CD14-positive monocyte (primary cell): ENCODE data around the gene SLC22A31. TPM values are rescaled to one million over a fixed set of nuclear protein-coding genes. Genes with fewer than 3 reads are reported as not detected.

Source experiments
- DNase-seq, 3 donors: peaks; one replicate each; pipeline ENCODE4 v3.0.0-alpha.2; 2011 to 2022
- H2AFZ ChIP-seq: 2 replicates; pipeline ENCODE4 v1.6.0; 2012; ENCODE audit warnings: mild to moderate bottlenecking, low read depth, low read length, inconsistent platforms; ENCODE audit not compliant: insufficient read depth, poor library complexity, severe bottlenecking
- H3K27ac ChIP-seq, 2 donors: 1 replicate in 1 of 2; 2 replicates in 1 of 2; pipeline ENCODE4 v1.5.1; 2012 to 2013; ENCODE audit warnings: low read length in 2 of 2, control low read depth in 1 of 2, inconsistent platforms in 1 of 2, low read depth in 1 of 2, mild to moderate bottlenecking in 1 of 2
- H3K27me3 ChIP-seq, 2 donors: one replicate each; pipeline versions ENCODE4 v1.6.0 to v1.6.1; 2011 to 2013; ENCODE audit warnings: low read length in 2 of 2; ENCODE audit not compliant: control insufficient read depth in 2 of 2, insufficient read depth in 2 of 2
- H3K36me3 ChIP-seq, 2 donors: replicated peaks in 1 of 2; 1 replicate in 1 of 2; 2 replicates in 1 of 2; pipeline versions ENCODE4 v1.5.1 to v1.6.1; 2012 to 2013; ENCODE audit warnings: low read length in 2 of 2, control low read depth in 1 of 2, inconsistent platforms in 1 of 2, mild to moderate bottlenecking in 1 of 2; ENCODE audit not compliant: insufficient read depth in 2 of 2, control insufficient read depth in 1 of 2
- H3K4me1 ChIP-seq, 2 donors: 1 replicate in 1 of 2; 2 replicates in 1 of 2; pipeline versions ENCODE4 v1.5.1 to v1.6.1; 2012 to 2013; ENCODE audit warnings: low read length in 2 of 2, control low read depth in 1 of 2, inconsistent platforms in 1 of 2, mild to moderate bottlenecking in 1 of 2, moderate library complexity in 1 of 2; ENCODE audit not compliant: insufficient read depth in 2 of 2, control insufficient read depth in 1 of 2
- H3K4me2 ChIP-seq: replicated peaks from 2 replicates; pipeline ENCODE3; 2012; ENCODE audit warnings: low read length, moderate library complexity, mild to moderate bottlenecking; ENCODE audit not compliant: poor library complexity, severe bottlenecking; ENCODE audit errors: extremely low read depth
- H3K4me3 ChIP-seq, 3 experiments: fragments of 200-600 bp in 1 of 3; sonication (generic) in 1 of 3; replicated peaks in 1 of 3; 1 replicate in 2 of 3; 2 replicates in 1 of 3; pipeline ENCODE4 v1.5.1; 2011 to 2013; ENCODE audit warnings: low read length in 3 of 3, mild to moderate bottlenecking in 3 of 3, control low read depth in 2 of 3, low read depth in 2 of 3, inconsistent platforms in 1 of 3, moderate library complexity in 1 of 3
- H3K79me2 ChIP-seq: 2 replicates; pipeline ENCODE4 v1.6.0; 2012; ENCODE audit warnings: mild to moderate bottlenecking, control low read depth, inconsistent platforms, low read length, moderate library complexity; ENCODE audit not compliant: insufficient read depth
- H3K9ac ChIP-seq: 2 replicates; pipeline ENCODE4 v1.6.0; 2017; ENCODE audit warnings: low read length, mild to moderate bottlenecking; ENCODE audit not compliant: insufficient read depth, poor library complexity, severe bottlenecking
- H3K9me3 ChIP-seq, 2 donors: replicated peaks in 1 of 2; 1 replicate in 1 of 2; 2 replicates in 1 of 2; pipeline versions ENCODE4 v1.5.1 to v1.6.1; 2012 to 2013; ENCODE audit warnings: low read length in 2 of 2, control low read depth in 1 of 2; ENCODE audit not compliant: control insufficient read depth in 1 of 2, insufficient read depth in 1 of 2
- H4K20me1 ChIP-seq: 2 replicates; pipeline ENCODE4 v1.6.0; 2012; ENCODE audit warnings: mild to moderate bottlenecking, low read length, control low read depth, moderate library complexity; ENCODE audit not compliant: insufficient read depth
- H3K27ac Mint-ChIP-seq, 7 donors: one replicate each; pipeline ENCODE4 v1.8.0; 2020; ENCODE audit warnings: mild to moderate bottlenecking in 7 of 7, mixed read lengths in 7 of 7, moderate library complexity in 6 of 7, inconsistent platforms in 2 of 7
- H3K27me3 Mint-ChIP-seq, 3 donors: one replicate each; pipeline ENCODE4 v1.8.0; 2021 to 2022; ENCODE audit warnings: low read depth in 3 of 3, mild to moderate bottlenecking in 3 of 3, mixed read lengths in 3 of 3, moderate library complexity in 3 of 3, inconsistent platforms in 1 of 3
- H3K36me3 Mint-ChIP-seq, 2 donors: one replicate each; pipeline ENCODE4 v1.8.0; 2020; ENCODE audit warnings: mixed read lengths in 2 of 2, inconsistent platforms in 1 of 2, mild to moderate bottlenecking in 1 of 2
- H3K4me1 Mint-ChIP-seq: one replicate; pipeline ENCODE4 v1.8.0; 2020; ENCODE audit warnings: mild to moderate bottlenecking, mixed read lengths
- H3K4me3 Mint-ChIP-seq, 2 donors: one replicate each; pipeline ENCODE4 v1.8.0; 2020; ENCODE audit warnings: mild to moderate bottlenecking in 2 of 2, mixed read lengths in 2 of 2, moderate library complexity in 1 of 2
- H3K9me3 Mint-ChIP-seq, 7 donors: one replicate each; pipeline ENCODE4 v1.8.0; 2020 to 2022; ENCODE audit warnings: mixed read lengths in 7 of 7, mild to moderate bottlenecking in 6 of 7, moderate library complexity in 6 of 7, inconsistent platforms in 2 of 7
- WGBS: methylation state at CpG from one replicate; pipeline ENCODE4 v1.1.5; 2013; ENCODE audit warnings: missing lambda C conversion rate; ENCODE audit not compliant: insufficient coverage; 5-methylcytosine and 5-hydroxymethylcytosine counted together
- intact Hi-C, 2 donors: fragments of 100-400 bp; cut with micrococcal nuclease; formaldehyde crosslinking; loops; one replicate each; pipeline versions ENCODE4 v1.15.0 to v1.15.1; 2023
- polyA plus RNA-seq, 3 donors: library from polyadenylated mRNA; depleted of rRNA in 1 of 3; unstranded in 2 of 3; stranded (reverse) in 1 of 3; fragments of 300-500 nt in 2 of 3; fragments of >200 nt in 1 of 3; fragmentation: Illumina TruSeq in 2 of 3; gene quantifications; 1 replicate in 2 of 3; 2 replicates in 1 of 3; pipeline ENCODE4 v1.2.3, GENCODE V29; 2012 to 2021
- TF ChIP-seq, protein P1 (sequence below): fragments of 200-600 bp; IDR thresholded peaks from one replicate; pipeline ENCODE4 v1.8.0; 2022; ENCODE audit warnings: antibody characterized with exemption, mild to moderate bottlenecking

The SLC22A31 gene
- polyA plus RNA-seq, 3 donors, result 0.29 TPM; not detected in 2

DNA sequence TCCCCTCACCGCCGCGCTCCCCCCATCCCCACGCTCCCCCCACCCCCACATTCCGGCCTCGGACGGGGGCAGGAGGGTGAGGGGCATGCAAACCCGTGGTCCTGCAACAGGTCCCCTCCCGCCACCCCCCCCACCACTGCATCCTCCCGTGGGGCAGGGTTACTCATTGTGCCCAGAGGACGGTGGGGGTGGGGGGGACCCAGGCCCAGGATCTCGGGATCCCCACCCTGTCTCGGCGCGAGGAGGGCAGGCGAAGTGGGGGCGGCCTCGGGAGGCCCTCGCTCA lies 8.5 kb downstream of the SLC22A31 start:
- no peaks in the 10 kb centered on the region for H3K36me3 Mint-ChIP-seq
- Histone ChIP-seq H3K4me2 (peak overlapping the region; percentile 69), H3K27ac (no peak overlapping the region), H2AFZ (peak overlapping the region; percentile 61), H3K79me2 (no peaks in the 10 kb centered on the region), H3K9ac (no peak overlapping the region), H4K20me1 (no peaks in the 10 kb centered on the region), H3K27me3 (peaks cover 0 to 16% of the 10 kb centered on the region in 2 donors), H3K4me1 (peaks cover 5 to 8% of the 10 kb centered on the region in 2 donors), H3K36me3 (no peaks in the 10 kb centered on the region), H3K4me3 (peak overlapping the region in 1 of 3 experiments; percentile 56), H3K9me3 (no peaks in the 10 kb centered on the region)
- H3K9me3 Mint-ChIP-seq, result peaks cover 0 to 4% (median 0%) of the 10 kb centered on the region in 7 donors
- H3K27ac Mint-ChIP-seq, result no peak overlapping the region
- H3K4me3 Mint-ChIP-seq, result no peak overlapping the region
- DNase-seq, result no peak
- TF ChIP-seq, protein P1, sequence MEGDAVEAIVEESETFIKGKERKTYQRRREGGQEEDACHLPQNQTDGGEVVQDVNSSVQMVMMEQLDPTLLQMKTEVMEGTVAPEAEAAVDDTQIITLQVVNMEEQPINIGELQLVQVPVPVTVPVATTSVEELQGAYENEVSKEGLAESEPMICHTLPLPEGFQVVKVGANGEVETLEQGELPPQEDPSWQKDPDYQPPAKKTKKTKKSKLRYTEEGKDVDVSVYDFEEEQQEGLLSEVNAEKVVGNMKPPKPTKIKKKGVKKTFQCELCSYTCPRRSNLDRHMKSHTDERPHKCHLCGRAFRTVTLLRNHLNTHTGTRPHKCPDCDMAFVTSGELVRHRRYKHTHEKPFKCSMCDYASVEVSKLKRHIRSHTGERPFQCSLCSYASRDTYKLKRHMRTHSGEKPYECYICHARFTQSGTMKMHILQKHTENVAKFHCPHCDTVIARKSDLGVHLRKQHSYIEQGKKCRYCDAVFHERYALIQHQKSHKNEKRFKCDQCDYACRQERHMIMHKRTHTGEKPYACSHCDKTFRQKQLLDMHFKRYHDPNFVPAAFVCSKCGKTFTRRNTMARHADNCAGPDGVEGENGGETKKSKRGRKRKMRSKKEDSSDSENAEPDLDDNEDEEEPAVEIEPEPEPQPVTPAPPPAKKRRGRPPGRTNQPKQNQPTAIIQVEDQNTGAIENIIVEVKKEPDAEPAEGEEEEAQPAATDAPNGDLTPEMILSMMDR, result no peak
- H3K4me1 Mint-ChIP-seq, result no peaks in the 10 kb centered on the region
- peaks cover 17 to 29% (median 24%) of the 10 kb centered on the region in 3 donors for H3K27me3 Mint-ChIP-seq
- WGBS, result 9% methylated on average over 8 of the region's 19 CpGs
- intact Hi-C loops, result loop anchor here (2.0 to 10.0 kb wide), 4 partner anchors 21 to 740 kb away; partner anchors contain the start of genes CDH15 (in 1 of the 2) and ZFPM1 (in 1 of the 2)

DNA sequence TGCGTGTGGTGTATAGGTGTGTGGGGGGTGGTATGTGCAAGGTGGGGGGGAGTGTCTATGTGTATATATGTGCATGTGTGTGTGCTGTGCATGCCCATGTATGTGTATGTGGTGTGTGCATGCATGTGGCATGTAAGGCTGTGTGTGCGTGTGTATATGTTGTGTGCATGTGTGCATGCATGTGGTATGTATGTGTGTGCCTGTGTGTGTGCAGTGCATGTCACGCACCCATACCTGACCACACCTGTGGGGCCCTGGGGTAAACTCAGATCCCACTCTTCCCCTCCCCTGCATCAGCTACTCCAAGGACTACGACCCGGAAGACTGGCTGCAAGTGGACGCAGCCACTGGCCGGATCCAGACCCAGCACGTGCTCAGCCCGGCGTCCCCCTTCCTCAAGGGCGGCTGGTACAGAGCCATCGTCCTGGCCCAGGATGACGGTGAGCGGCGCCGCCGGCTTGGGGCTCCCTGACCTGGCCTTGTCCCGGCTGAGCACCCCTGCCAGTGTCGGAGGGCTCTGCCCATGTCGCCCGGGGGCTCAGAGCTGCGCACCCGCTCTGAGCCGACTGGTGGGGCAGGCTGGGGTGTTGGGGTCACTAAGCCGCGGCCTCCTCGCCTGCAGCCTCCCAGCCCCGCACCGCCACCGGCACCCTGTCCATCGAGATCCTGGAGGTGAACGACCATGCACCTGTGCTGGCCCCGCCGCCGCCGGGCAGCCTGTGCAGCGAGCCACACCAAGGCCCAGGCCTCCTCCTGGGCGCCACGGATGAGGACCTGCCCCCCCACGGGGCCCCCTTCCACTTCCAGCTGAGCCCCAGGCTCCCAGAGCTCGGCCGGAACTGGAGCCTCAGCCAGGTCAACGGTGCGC lies 9.1 kb downstream of the SLC22A31 start:
- peaks cover 0 to 16% of the 10 kb centered on the region in 2 donors for H3K27me3 ChIP-seq
- no peak overlapping the region for H3K4me3 ChIP-seq
- intact Hi-C loops, result loop anchor here (5.0 to 10.0 kb wide), 2 partner anchors 86 to 739 kb away; partner anchors contain the start of gene ZFPM1 (in 1 of the 2)
- H3K79me2 ChIP-seq, result no peaks in the 10 kb centered on the region
- H4K20me1 ChIP-seq, result no peaks in the 10 kb centered on the region
- peaks cover 5 to 8% of the 10 kb centered on the region in 2 donors for H3K4me1 ChIP-seq
- peaks cover 17 to 27% (median 24%) of the 10 kb centered on the region in 3 donors for H3K27me3 Mint-ChIP-seq
- no peaks in the 10 kb centered on the region for H3K36me3 Mint-ChIP-seq
- WGBS, result 84% methylated on average over 37 of the region's 44 CpGs
- H3K27ac Mint-ChIP-seq, result peak overlapping the region in 1 of 7 donors; percentile 20
- no peak overlapping the region for H3K27ac ChIP-seq
- H3K36me3 ChIP-seq, result no peaks in the 10 kb centered on the region
- TF ChIP-seq, protein P1, result no peak
- no peak overlapping the region for H3K4me2 ChIP-seq
- no peaks in the 10 kb centered on the region for H3K9me3 ChIP-seq
- peak in 1 of 3 donors; percentile 8 for DNase-seq
- H3K4me3 Mint-ChIP-seq, result peak overlapping the region in 1 of 2 donors; percentile 40
- H3K9ac ChIP-seq, result no peak overlapping the region
- H3K9me3 Mint-ChIP-seq, result peaks cover 0 to 4% (median 0%) of the 10 kb centered on the region in 7 donors
- H2AFZ ChIP-seq, result no peak overlapping the region
- no peaks in the 10 kb centered on the region for H3K4me1 Mint-ChIP-seq
